Natural killer cell (primary cell): Measurements from ENCODE around the gene MBD5. TPM values are rescaled to one million over a fixed set of nuclear protein-coding genes. Genes with fewer than 3 reads are reported as not detected.

ENCODE experiments used
- ATAC-seq, 3 donors: fragments of 150-1000 bp in 2 of 3; fragments of 200-7000 bp in 1 of 3; cut with Tn5 transposase; 1 replicate in 1 of 3; 2 replicates in 2 of 3; pipeline ENCODE4 v1.10.0; 2021; ENCODE audit warnings: mild to moderate bottlenecking in 2 of 3, moderate library complexity in 2 of 3
- DNase-seq, 2 donors: peaks; one replicate each; pipeline versions ENCODE4 v3.0.0 to v3.0.0-alpha.2; 2013 to 2021; ENCODE audit warnings: mixed read lengths in 1 of 2
- H3K27ac ChIP-seq: one replicate; pipeline ENCODE4 v1.5.1; 2013; ENCODE audit warnings: mild to moderate bottlenecking, low read length
- H3K27me3 ChIP-seq: one replicate; pipeline ENCODE4 v1.6.1; 2013; ENCODE audit warnings: low read length; ENCODE audit not compliant: control insufficient read depth, insufficient read depth
- H3K36me3 ChIP-seq: one replicate; pipeline ENCODE4 v1.6.1; 2013; ENCODE audit warnings: low read length; ENCODE audit not compliant: control insufficient read depth, insufficient read depth
- H3K4me1 ChIP-seq: one replicate; pipeline ENCODE4 v1.6.1; 2013; ENCODE audit warnings: low read length; ENCODE audit not compliant: control insufficient read depth, insufficient read depth
- H3K4me3 ChIP-seq: one replicate; pipeline ENCODE4 v1.5.1; 2013; ENCODE audit warnings: low read length
- H3K9me3 ChIP-seq: one replicate; pipeline ENCODE4 v1.6.1; 2013; ENCODE audit warnings: low read length; ENCODE audit not compliant: control insufficient read depth, insufficient read depth
- H3K27ac Mint-ChIP-seq, 2 donors: one replicate each; pipeline ENCODE4 v1.8.0; 2022; ENCODE audit warnings: mild to moderate bottlenecking in 2 of 2, mixed read lengths in 2 of 2, moderate library complexity in 1 of 2
- H3K27me3 Mint-ChIP-seq, 2 donors: one replicate each; pipeline ENCODE4 v1.8.0; 2022; ENCODE audit warnings: low read depth in 2 of 2, mixed read lengths in 2 of 2
- H3K36me3 Mint-ChIP-seq: one replicate; pipeline ENCODE4 v1.8.0; 2022; ENCODE audit warnings: mixed read lengths
- H3K4me1 Mint-ChIP-seq, 2 donors: one replicate each; pipeline ENCODE4 v1.8.0; 2022; ENCODE audit warnings: mixed read lengths in 2 of 2
- H3K4me3 Mint-ChIP-seq: one replicate; pipeline ENCODE4 v1.8.0; 2022; ENCODE audit warnings: mild to moderate bottlenecking, moderate library complexity, mixed read lengths
- H3K9me3 Mint-ChIP-seq, 2 donors: one replicate each; pipeline ENCODE4 v1.8.0; 2022; ENCODE audit warnings: mixed read lengths in 2 of 2
- CTCF ChIP-seq: fragments of 200-600 bp; IDR thresholded peaks from one replicate; pipeline ENCODE4 v1.8.0; 2022; ENCODE audit warnings: antibody characterized with exemption
- WGBS: methylation state at CpG from one replicate; pipeline ENCODE4 v1.1.7; 2013; ENCODE audit warnings: missing lambda C conversion rate; ENCODE audit not compliant: insufficient coverage; 5-methylcytosine and 5-hydroxymethylcytosine counted together
- intact Hi-C: fragments of 100-400 bp; cut with micrococcal nuclease; formaldehyde crosslinking; loops from one replicate; pipeline ENCODE4 v1.14.2; 2022
- total RNA-seq, 4 donors: library from RNA; stranded (reverse); fragments of 120-200 nt in 1 of 4; gene quantifications; one replicate each; pipeline versions ENCODE4 v1.2.3 to v1.2.4, GENCODE V29; 2013 to 2022

The MBD5 gene
- total RNA-seq, result 10 to 100 TPM; 83.8 to 96.3 (median 89.7) TPM
- 72.8 TPM for total RNA-seq (2013)

GRCh38 chr2:148021059-148021861 lies at the start of gene MBD5:
Gene MBD5, plus strand, starts transcription at chr2:148021091.
- Mint-ChIP-seq H3K9me3 (no peaks in the 10 kb centered on the region), H3K27me3 (no peaks in the 10 kb centered on the region), H3K36me3 (no peaks in the 10 kb centered on the region), H3K4me3 (peak within 1 kb of the TSS; percentile 99), H3K27ac (peak within 1 kb of the TSS; percentile 92 to 93), H3K4me1 (peaks cover 66 to 71% of the 10 kb centered on the region in 2 donors)
- H3K27ac ChIP-seq, result peak within 1 kb of the TSS; percentile 98
- H3K4me3 ChIP-seq, result peak within 1 kb of the TSS; percentile 85
- DNase-seq, result peak; percentile 55 to 84
- TF ChIP-seq CTCF, result no peak
- H3K27me3 ChIP-seq, result no peaks in the 10 kb centered on the region
- peak; percentile 62 to 79 (median 67) for ATAC-seq
- H3K9me3 ChIP-seq, result no peaks in the 10 kb centered on the region
- intact Hi-C loops, result loop anchor here (1.0 kb wide), 1 partner anchor 624 kb away; no protein-coding TSS in a partner anchor
- WGBS, result 0% methylated on average over 6 of the region's 11 CpGs
- peaks cover 13% of the 10 kb centered on the region for H3K4me1 ChIP-seq
- peaks cover 5% of the 10 kb centered on the region for H3K36me3 ChIP-seq

DNA sequence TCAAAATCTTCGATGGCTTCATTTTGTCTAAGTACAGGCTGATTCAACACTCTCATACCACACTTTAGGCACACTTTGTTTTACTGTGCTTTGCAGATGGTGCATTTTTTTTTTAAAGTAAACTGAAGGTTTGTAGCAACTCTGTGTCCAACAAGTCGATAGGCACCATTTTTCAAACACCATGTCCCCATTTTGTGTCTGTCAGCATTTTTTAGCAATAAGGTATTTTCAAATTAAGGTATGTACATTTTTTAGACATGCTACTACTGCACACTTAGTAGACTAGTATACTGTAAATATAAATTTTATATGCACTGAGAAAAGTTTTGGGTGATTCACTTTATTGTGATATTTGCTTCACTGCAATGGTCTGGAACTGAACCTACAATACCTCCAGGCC lies 44.8 kb upstream of the MBD5 start:
- H3K4me3 ChIP-seq, result no peak overlapping the region
- no peaks in the 10 kb centered on the region for H3K27me3 ChIP-seq
- WGBS, result 100% methylated on average over 2 of the region's 2 CpGs
- H3K4me1 ChIP-seq, result no peaks in the 10 kb centered on the region
- peaks cover 10% of the 10 kb centered on the region for H3K36me3 ChIP-seq
- no peak overlapping the region for H3K27ac ChIP-seq
- H3K9me3 Mint-ChIP-seq, result no peaks in the 10 kb centered on the region
- peaks cover 23 to 34% of the 10 kb centered on the region in 2 donors for H3K4me1 Mint-ChIP-seq
- H3K27ac Mint-ChIP-seq, result no peak overlapping the region
- no peaks in the 10 kb centered on the region for H3K9me3 ChIP-seq
- ATAC-seq (no peak), DNase-seq (no peak)
- H3K4me3 Mint-ChIP-seq, result no peak overlapping the region
- H3K27me3 Mint-ChIP-seq, result no peaks in the 10 kb centered on the region
- intact Hi-C loops, result no loop called here
- H3K36me3 Mint-ChIP-seq, result no peaks in the 10 kb centered on the region
- no peak for TF ChIP-seq CTCF

DNA sequence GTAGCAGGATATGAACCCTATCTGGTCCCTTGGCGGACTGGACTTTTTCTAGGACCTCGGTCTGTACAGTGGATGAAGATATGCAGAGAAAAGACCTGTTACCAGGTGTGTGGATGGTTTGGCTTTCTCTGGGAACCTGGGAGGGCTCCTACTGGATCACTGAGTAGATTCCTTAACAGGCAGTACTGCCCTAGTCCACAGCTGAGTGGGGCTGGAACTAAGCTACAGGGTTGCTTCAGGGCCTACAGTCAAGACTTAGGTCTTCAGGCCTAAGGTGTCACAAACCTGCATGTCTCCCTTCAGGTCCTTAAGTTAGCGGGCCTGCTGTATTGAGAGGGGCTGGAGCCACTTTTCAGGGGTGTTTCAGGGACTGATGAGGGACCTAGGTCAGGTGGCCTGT lies 43.2 kb upstream of the MBD5 start:
- intact Hi-C loops, result no loop called here
- H3K9me3 ChIP-seq, result no peaks in the 10 kb centered on the region
- no peak overlapping the region for H3K27ac Mint-ChIP-seq
- DNase-seq (no peak), ATAC-seq (no peak)
- no peaks in the 10 kb centered on the region for H3K27me3 Mint-ChIP-seq
- no peak overlapping the region for H3K4me3 Mint-ChIP-seq
- H3K36me3 Mint-ChIP-seq, result no peaks in the 10 kb centered on the region
- H3K36me3 ChIP-seq, result peaks cover 4% of the 10 kb centered on the region
- H3K4me1 Mint-ChIP-seq, result peaks cover 32 to 40% of the 10 kb centered on the region in 2 donors
- 99% methylated on average over 3 of the region's 3 CpGs for WGBS
- no peaks in the 10 kb centered on the region for H3K4me1 ChIP-seq
- no peak overlapping the region for H3K4me3 ChIP-seq
- H3K9me3 Mint-ChIP-seq, result no peaks in the 10 kb centered on the region
- no peak overlapping the region for H3K27ac ChIP-seq
- TF ChIP-seq CTCF, result no peak
- H3K27me3 ChIP-seq, result no peaks in the 10 kb centered on the region
